ENCODE results near the gene CTSZ. TPM values are rescaled to one million over a fixed set of nuclear protein-coding genes. Genes with fewer than 3 reads are reported as not detected.
"Not testable (repeated sequence)": the region's sequence is repeated elsewhere in the genome, so short reads cannot be mapped to it uniquely, and the experiment has no call there.

The CTSZ gene
- total RNA-seq, 1 donor from 2014 or later: 48.1 TPM

DNA sequence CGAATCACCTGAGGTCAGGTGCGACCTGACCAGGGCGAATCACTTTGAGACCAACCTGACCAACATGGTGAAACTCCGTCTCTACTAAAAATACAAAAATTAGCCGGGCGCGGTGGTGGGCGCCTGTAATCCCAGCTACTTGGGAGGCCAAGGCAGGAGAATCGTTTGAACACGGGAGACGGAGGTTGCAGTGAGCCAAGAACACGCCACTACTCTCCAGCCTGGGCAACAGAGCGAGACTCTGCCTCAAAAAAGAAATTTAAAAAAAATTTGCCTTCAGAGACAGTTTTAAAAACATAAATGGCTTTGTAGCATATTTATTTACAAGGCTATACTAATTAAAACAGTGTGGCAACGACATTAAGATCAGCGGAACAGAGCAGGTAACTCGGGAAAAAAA is 34.4 kb upstream of the CTSZ start:
- peak overlapping the region; percentile 69 for H3K27ac Mint-ChIP-seq
- H3K4me3 Mint-ChIP-seq: peak overlapping the region; percentile 93
- DNase-seq, H3K9me3 Mint-ChIP-seq, H3K27me3 Mint-ChIP-seq: not testable (repeated sequence)
- H3K36me3 Mint-ChIP-seq (ENCODE audit: low read depth): peaks cover 40% of the 10 kb centered on the region
- intact Hi-C loops (cut with micrococcal nuclease): loop anchor here (5.0 to 10.0 kb wide), 2 partner anchors 181 to 1647 kb away; partner anchors contain the start of gene RBM38
- H3K4me1 Mint-ChIP-seq: peaks cover 48% of the 10 kb centered on the region

DNA sequence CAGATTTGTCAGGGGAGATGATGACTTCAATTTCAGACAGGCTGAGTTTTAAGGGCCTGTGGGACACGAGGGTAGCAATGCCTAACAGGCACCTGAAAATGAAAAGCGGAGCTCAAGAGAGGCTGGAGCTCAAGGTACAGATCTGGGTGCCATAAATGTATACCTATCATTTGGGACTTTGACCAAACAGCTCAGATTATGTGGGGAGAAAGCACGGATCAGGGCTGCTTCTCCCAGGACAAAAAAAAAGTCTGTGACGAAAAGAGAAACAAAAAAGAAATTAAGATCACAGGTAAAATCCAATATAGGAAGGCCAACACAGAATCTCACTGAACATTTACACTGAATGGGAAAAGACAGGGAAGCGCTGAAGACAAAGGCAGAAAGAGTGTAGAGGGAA is 33.6 kb upstream of the CTSZ start:
- no peaks in the 10 kb centered on the region for H3K27me3 Mint-ChIP-seq
- peak overlapping the region; percentile 65 for H3K27ac Mint-ChIP-seq
- intact Hi-C loops (cut with micrococcal nuclease): loop anchor here (5.0 to 10.0 kb wide), 2 partner anchors 182 to 1646 kb away; partner anchors contain the start of gene RBM38
- peaks cover 43% of the 10 kb centered on the region for H3K36me3 Mint-ChIP-seq (ENCODE audit: low read depth)
- peaks cover 48% of the 10 kb centered on the region for H3K4me1 Mint-ChIP-seq
- H3K4me3 Mint-ChIP-seq: peak overlapping the region; percentile 93
- DNase-seq: peak; percentile 43
- no peaks in the 10 kb centered on the region for H3K9me3 Mint-ChIP-seq

DNA sequence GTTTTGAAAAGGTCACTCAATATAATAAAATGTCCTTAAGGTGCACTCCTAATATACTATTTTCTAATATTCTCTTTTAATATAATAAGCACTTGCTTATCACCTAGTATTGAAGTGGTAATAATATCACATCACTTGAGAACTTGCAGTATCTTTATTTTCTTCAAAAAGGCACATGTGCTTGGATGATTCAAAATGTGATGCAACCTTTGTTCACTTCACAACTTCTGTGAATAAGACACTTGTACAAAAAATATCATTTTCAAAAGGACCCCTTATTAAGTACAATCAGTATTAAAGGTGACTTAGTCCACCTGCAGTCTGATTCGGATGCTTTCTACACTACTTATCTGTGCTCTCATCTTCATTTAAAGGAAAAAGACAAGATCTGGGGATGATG is 32.2 kb upstream of the CTSZ start:
- peaks cover 53% of the 10 kb centered on the region for H3K36me3 Mint-ChIP-seq (ENCODE audit: low read depth)

DNA sequence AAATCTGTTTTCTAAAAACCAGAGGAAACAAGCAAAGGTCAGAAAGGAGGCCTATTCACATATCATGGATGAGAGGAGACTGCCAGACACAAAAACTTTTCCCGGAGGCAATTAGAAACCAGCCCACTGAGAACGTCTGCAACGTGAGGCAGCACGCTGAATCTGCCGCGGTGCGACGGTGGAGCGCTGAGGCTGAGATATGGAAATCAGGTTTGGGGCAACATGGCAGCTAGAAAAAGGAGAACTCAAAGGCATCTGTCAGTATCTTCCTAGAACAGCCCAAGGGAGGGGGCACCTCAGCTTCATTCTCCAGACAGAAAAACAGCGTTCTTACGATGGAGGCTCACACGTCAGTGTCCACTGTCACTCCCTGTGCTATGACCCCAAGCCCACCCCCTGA is 30.3 kb upstream of the CTSZ start:
- DNase-seq: peak; percentile 52
- intact Hi-C loops (cut with micrococcal nuclease): no loop called here
- Mint-ChIP-seq H3K9me3 (no peaks in the 10 kb centered on the region), H3K27me3 (no peaks in the 10 kb centered on the region), H3K4me3 (no peak overlapping the region), H3K36me3 (ENCODE audit: low read depth) (peaks cover 60% of the 10 kb centered on the region), H3K27ac (no peak overlapping the region), H3K4me1 (peaks cover 49% of the 10 kb centered on the region)

More for the DNA sequence above, 32.2 kb upstream of the CTSZ start:
- Mint-ChIP-seq H3K9me3 (no peaks in the 10 kb centered on the region), H3K27me3 (no peaks in the 10 kb centered on the region), H3K4me1 (peaks cover 55% of the 10 kb centered on the region), H3K4me3 (peak overlapping the region; percentile 93), H3K27ac (peak overlapping the region; percentile 59)
- peak; percentile 48 for DNase-seq
- intact Hi-C loops (cut with micrococcal nuclease): no loop called here

DNA sequence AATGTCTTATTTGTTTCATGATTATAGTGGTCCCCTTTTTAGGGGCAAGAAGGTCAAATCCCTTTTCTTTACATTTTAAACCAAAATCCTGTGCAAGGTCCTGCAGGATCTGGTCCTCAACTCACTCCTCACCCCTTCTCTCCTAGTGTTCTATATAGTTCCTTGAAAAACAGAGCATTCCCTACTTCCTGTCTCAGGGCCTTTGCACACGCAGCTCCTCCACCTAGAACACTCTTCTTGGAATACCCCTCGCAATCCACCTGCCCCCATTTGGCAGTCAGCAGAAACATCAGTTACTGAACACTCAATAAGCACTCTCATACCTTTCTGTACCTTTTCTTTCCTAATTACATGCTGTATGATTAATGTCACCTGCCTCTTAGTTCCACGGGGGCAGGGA is 28.3 kb upstream of the CTSZ start:
- Mint-ChIP-seq H3K36me3 (ENCODE audit: low read depth) (peaks cover 58% of the 10 kb centered on the region), H3K9me3 (no peaks in the 10 kb centered on the region), H3K4me1 (peaks cover 47% of the 10 kb centered on the region), H3K4me3 (no peak overlapping the region), H3K27me3 (no peaks in the 10 kb centered on the region), H3K27ac (no peak overlapping the region)
- intact Hi-C loops (cut with micrococcal nuclease): no loop called here
- DNase-seq: peak; percentile 51

DNA sequence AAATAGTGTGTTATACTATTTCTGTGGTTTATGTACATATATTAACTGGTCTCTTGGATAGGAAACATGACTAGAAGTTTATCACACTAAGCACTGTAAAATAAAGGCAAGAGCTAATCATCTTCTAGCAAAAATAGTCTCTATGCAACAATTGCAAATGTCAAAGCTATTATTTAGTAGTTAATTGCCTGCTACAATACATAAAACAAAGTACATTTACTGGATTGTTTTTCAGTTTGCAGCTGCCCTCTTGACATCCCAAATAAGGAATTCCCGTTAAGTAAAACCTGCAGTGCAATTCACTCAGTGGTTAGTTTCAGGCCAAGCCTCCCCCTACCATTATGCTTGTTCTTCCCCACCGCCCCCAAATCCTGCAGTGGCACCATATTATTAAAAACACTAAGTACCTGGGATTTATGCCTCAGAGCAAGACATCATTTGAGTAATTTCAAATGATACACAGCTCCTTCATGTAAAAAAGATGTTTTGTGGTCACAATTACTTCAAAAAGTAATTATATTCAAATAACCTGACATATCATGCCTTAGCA is 26.6 kb upstream of the CTSZ start:
- H3K27ac Mint-ChIP-seq: peak overlapping the region; percentile 26
- intact Hi-C loops (cut with micrococcal nuclease): loop anchor here (2.0 to 5.0 kb wide), 3 partner anchors 53 to 381 kb away; partner anchors contain the start of genes NELFCD and STX16
- H3K36me3 Mint-ChIP-seq (ENCODE audit: low read depth): peaks cover 62% of the 10 kb centered on the region
- no peaks in the 10 kb centered on the region for H3K9me3 Mint-ChIP-seq
- peaks cover 48% of the 10 kb centered on the region for H3K4me1 Mint-ChIP-seq
- DNase-seq: peak; percentile 53
- no peak overlapping the region for H3K4me3 Mint-ChIP-seq
- no peaks in the 10 kb centered on the region for H3K27me3 Mint-ChIP-seq

DNA sequence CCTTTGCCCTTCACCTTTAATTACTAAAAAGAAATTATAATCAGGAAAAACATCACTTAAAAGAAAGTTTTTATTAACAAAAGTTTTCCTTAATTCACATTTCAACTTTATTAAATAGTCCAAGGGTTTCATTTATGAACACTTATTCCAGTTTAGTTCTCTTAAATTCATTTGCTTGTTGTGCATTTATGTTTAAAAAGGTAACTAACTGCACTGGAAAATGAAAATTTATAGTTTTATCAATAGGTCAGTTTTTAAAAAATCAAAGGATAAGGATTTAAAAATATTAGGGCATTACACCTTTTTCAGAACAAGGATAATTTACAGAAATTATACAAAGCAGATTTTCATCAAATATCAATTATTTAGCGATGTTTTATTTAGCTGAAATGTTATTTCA is 26.0 kb upstream of the CTSZ start:
- no peaks in the 10 kb centered on the region for H3K9me3 Mint-ChIP-seq
- H3K27me3 Mint-ChIP-seq: no peaks in the 10 kb centered on the region
- DNase-seq: no peak
- H3K36me3 Mint-ChIP-seq (ENCODE audit: low read depth): peaks cover 65% of the 10 kb centered on the region
- intact Hi-C loops (cut with micrococcal nuclease): loop anchor here (2.0 to 5.0 kb wide), 3 partner anchors 52 to 381 kb away; partner anchors contain the start of genes NELFCD and STX16
- peak overlapping the region; percentile 91 for H3K27ac Mint-ChIP-seq
- peak overlapping the region; percentile 95 for H3K4me3 Mint-ChIP-seq
- H3K4me1 Mint-ChIP-seq: peaks cover 51% of the 10 kb centered on the region

DNA sequence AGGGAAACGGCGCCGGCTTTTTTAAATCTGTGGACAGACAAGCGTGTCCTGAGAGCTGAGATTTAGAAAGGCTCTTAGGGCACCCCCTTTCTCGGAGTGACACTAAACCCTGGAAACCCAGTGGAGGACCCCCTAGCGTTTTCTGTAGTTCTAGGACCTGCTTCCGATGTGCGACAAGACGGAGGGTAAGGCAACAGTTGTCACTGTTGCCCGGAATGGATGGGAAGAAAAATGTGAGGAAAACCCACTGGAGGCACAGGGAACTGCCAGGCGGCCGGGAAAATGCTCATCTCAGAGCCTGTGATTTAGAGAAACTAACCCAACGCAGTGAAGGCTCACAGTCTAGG is 25.6 kb upstream of the CTSZ start:
- Mint-ChIP-seq H3K4me3 (peak overlapping the region; percentile 95), H3K27ac (peak overlapping the region; percentile 91), H3K27me3 (no peaks in the 10 kb centered on the region), H3K4me1 (peaks cover 53% of the 10 kb centered on the region), H3K36me3 (ENCODE audit: low read depth) (peaks cover 65% of the 10 kb centered on the region), H3K9me3 (no peaks in the 10 kb centered on the region)
- intact Hi-C loops (cut with micrococcal nuclease): loop anchor here (1.0 to 5.0 kb wide), 5 partner anchors 10 to 380 kb away; partner anchors contain the start of genes NELFCD, PRELID3B and STX16
- DNase-seq: no peak

DNA sequence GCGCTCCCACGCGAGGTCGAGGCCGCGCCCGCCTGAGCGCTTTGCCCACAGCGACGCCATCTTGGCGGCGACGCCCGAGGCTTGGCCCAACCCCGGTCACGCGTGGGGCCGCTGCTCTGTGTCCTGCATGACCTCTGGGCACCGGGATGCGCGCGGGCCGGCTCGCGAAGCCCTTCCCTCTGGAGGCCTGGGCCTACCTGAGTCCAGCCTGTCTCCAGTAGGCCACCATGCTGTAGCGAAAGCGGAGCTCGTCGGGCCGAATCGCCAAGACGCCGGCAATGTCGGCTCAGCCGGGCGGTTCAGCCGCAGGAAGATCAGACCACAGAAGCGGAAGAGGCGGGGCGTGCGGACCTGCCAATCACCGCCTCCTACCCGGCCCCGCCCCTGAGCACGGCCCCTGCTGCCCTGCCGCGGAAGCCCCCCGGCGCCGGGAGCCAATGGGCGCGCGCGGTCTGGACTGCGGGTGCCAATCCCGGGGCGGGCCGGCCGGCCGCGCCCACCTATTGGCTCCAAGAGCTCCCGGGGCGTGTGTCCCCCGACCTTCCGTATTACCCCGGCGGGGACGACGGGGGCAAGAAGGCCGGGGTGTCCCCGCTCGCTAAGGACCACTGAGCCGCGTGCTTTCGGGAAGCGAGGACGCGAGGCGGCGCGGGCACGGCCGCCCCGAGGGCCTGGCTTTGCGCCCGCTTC is 25.1 kb upstream of the CTSZ start, which contains the start of gene ATP5F1E:
TSS of gene ATP5F1E (minus strand) at position 313 of the 690 bp plus-strand sequence. CDS start at position 229, 84 bp downstream.
- Mint-ChIP-seq H3K27me3 (no peaks in the 10 kb centered on the region), H3K27ac (peak within 1 kb of the TSS; percentile 97), H3K4me1 (peaks cover 56% of the 10 kb centered on the region), H3K9me3 (no peaks in the 10 kb centered on the region), H3K36me3 (ENCODE audit: low read depth) (peaks cover 65% of the 10 kb centered on the region), H3K4me3 (peak within 1 kb of the TSS; percentile 95)
- intact Hi-C loops (cut with micrococcal nuclease): loop anchor here (1.0 to 5.0 kb wide), 5 partner anchors 10 to 380 kb away; partner anchors contain the start of genes NELFCD, PRELID3B and STX16
- DNase-seq: peak; percentile 99

DNA sequence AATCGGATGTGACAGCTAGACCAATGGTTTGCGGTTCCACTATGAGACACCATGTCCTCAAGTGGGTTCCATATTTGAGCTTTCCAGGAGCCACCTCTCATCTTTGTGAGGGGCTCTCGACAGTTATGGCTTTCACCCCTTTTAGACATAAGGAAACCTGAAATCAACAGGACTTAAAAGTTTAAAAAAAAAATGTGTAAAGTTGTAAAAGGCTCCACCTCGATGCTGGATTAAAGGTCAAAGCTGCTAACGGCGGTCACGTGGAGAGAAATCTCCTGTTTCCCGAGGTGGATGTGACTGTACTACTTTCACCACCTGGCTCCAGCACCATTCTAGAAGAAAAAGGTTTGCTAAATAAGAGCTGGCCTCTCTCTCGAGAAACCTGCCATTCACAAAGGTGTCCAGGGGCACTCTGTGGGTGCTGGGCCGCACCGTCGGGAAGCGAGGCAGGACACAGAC is 24.5 kb upstream of the CTSZ start:
- DNase-seq: no peak
- Mint-ChIP-seq H3K4me3 (peak overlapping the region; percentile 95), H3K9me3 (no peaks in the 10 kb centered on the region), H3K36me3 (ENCODE audit: low read depth) (peaks cover 65% of the 10 kb centered on the region), H3K4me1 (peaks cover 56% of the 10 kb centered on the region), H3K27me3 (no peaks in the 10 kb centered on the region), H3K27ac (peak overlapping the region; percentile 97)
- intact Hi-C loops (cut with micrococcal nuclease): loop anchor here (1.0 to 5.0 kb wide), 6 partner anchors 11 to 379 kb away; partner anchors contain the start of genes CTSZ, NELFCD, PRELID3B and STX16

DNA sequence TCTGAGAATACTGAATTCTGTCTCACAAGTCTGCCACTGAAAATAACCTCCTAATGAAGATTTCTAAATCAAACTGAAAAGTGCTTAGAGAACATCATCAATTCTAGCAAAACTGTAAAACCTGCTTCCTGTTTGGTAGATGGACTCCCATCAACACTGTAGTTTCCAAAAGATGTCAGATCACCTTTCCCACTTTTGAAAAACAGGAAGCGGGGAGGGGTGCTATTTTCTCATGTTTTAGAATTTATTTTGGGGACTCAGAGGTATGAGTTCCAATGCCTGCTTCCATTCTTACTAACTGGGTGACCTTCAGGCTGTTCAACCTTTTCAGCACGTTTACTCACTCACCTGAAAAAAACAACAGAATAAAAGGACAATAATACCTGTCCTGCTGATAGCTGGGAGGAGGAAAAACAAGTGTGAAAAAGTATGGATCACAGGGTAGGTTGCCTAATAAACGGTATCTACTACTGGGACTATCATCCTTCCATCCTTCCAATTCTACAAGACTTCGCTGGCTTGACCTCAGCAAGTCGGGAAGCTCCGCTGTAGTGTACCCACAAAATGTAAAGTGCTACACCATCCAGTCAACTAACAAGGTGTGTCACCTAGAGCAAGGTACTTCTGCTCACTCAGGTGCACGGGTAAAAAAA is 24.0 kb upstream of the CTSZ start:
- H3K36me3 Mint-ChIP-seq (ENCODE audit: low read depth): peaks cover 69% of the 10 kb centered on the region
- peak overlapping the region; percentile 97 for H3K27ac Mint-ChIP-seq
- H3K4me1 Mint-ChIP-seq: peaks cover 60% of the 10 kb centered on the region
- H3K9me3 Mint-ChIP-seq: no peaks in the 10 kb centered on the region
- H3K4me3 Mint-ChIP-seq: peak overlapping the region; percentile 95
- H3K27me3 Mint-ChIP-seq: no peaks in the 10 kb centered on the region
- peak; percentile 68 for DNase-seq
- intact Hi-C loops (cut with micrococcal nuclease): loop anchor here (1.0 to 5.0 kb wide), 3 partner anchors 24 to 379 kb away; partner anchors contain the start of genes CTSZ and STX16

DNA sequence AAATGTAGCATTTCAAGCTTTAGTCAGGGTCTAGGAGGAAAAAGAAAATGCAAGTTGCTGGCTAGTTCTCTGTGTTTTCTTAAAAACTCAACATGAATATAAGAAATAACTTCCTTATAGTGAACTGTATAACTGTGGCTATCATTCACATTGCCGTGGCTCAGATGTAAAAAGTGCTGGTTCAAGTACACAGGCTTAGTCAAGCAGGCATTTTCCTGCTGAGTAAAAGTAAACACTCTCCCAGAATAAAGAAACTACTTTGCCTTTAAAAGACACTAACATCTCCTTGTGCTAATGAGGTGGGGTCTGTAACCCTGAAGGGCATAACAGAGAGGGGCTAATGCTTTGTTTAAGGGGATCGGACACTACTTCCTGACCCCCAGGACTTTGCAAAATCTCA is 21.8 kb upstream of the CTSZ start:
- H3K9me3 Mint-ChIP-seq: no peaks in the 10 kb centered on the region
- no peaks in the 10 kb centered on the region for H3K27me3 Mint-ChIP-seq
- no peak for DNase-seq
- H3K27ac Mint-ChIP-seq: no peak overlapping the region
- H3K4me3 Mint-ChIP-seq: peak overlapping the region; percentile 66
- peaks cover 70% of the 10 kb centered on the region for H3K36me3 Mint-ChIP-seq (ENCODE audit: low read depth)
- H3K4me1 Mint-ChIP-seq: peaks cover 55% of the 10 kb centered on the region
- intact Hi-C loops (cut with micrococcal nuclease): no loop called here

DNA sequence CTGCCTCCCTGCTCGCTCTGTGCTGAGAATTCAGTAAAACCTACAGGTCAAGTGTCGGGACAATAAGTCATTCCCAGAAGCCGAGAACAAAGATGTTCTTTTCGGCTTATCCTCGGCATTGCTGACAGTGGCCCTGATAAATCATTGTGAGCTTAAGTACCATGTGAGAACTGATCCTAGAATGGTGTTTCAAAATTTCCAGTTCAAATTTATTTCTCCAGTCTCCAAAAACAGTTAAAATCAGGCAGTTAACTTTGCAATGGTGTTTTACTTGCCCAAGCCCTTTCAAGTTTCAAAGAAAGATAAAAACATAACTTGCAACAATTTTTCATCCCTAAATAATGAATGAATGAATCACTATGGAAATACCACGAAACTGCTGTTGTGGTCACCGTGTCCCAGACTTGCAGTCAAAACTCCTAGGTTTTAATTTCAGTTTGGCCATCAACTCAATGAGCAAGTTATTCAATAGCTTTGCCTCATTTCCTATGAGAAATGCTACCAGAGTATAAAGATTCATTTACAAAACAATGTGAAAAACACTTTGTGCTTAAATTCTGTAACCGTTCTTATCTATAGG is 20.8 kb upstream of the CTSZ start:
- H3K4me1 Mint-ChIP-seq: peaks cover 52% of the 10 kb centered on the region
- H3K27me3 Mint-ChIP-seq: no peaks in the 10 kb centered on the region
- DNase-seq: no peak
- no peak overlapping the region for H3K4me3 Mint-ChIP-seq
- no peaks in the 10 kb centered on the region for H3K9me3 Mint-ChIP-seq
- H3K36me3 Mint-ChIP-seq (ENCODE audit: low read depth): peaks cover 73% of the 10 kb centered on the region
- H3K27ac Mint-ChIP-seq: no peak overlapping the region
- intact Hi-C loops (cut with micrococcal nuclease): no loop called here
